Hematopoietic multipotent progenitor cell treated with erythropoietin and hydrocortisone succinate and interleukin-3 and kit ligand, for 17 days (in vitro differentiated cells): ENCODE measurements around the gene PARVA.

ENCODE experiments used
- DNase-seq: peaks from one replicate; pipeline ENCODE4 v3.0.0-alpha.2; 2015; ENCODE audit warnings: low spot score

PARVA gene

DNA sequence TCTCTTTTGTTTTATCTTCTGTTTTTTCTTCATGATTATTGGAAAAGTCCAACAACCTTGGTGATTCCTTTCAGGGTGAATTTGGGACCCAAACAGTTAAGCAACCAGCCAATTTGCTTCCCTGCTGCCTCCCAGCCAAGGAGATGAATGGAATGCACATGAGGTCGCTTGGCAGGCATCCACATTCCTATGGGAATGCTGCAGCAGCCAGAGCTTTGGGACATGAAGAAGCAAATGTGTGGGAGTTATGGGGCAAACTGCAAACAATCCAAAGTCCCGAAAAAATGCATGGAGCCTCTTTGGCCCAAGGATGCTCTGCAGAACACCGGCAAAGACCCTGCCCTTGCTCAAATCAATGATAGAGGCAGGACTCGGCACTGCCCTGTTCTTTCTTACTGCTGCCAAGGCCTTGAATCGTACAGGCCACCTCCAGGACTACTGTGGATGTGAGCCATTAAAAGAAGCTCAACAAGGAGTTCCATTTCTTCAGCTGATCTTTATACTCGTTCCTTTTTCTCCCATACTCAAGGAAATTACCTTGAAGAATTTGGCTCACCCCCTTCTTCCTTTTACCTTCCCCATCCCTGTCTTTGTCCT lies 179.5 kb downstream of the PARVA start:
- no peak for DNase-seq

GRCh38 chr11:12559011-12559410 lies 181.6 kb downstream of the PARVA start:
- no peak for DNase-seq

- DNase-seq, result no peak
These were observed 183.0 kb downstream of the PARVA start for GRCh38 chr11:12560362-12560761.

DNA sequence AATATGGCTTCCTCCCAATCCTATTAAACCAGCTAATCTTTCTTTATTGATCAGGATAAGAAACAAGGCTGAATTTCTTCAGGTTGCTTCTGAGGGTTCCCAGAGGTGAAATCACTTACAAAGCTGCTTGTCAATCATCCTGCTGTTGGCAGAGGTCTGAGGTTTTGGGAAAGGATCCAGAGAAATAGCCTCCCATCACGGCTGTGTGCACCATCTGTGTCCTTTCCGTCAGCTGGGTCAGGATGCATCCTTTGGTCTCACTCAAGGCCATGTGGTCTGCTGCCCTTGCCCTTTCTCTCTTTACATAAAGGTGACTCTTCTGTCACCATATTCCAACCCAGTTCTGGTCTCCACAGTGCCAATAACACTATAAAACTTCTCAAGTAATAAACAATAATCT lies 183.5 kb downstream of the PARVA start:
- no peak for DNase-seq

- DNase-seq, result no peak
These were observed 186.6 kb downstream of the PARVA start for GRCh38 chr11:12564012-12564411.

DNA sequence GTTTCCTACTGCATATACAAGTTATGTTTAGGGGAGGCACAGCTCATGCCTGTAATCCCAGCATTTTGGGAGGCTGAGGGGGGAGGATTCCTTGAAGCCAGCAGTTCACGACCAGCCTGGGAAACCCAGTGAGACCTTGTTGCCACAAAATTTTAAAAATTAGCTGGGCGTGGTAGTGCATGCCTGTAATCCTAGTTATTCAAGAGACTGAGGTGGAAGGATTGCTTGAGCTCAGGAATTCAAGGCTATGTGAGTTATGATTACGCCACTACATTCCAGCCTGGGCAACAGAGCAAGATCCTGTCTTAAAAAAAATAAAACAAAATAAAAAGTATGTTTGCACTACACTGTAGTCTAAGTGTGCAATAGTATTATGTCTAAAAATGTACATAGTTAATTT lies 188.0 kb downstream of the PARVA start:
- DNase-seq, result no peak

GRCh38 chr11:12567746-12568460 lies 190.5 kb downstream of the PARVA start:
- DNase-seq, result no peak

- DNase-seq, result no peak
These were observed 192.4 kb downstream of the PARVA start for GRCh38 chr11:12569499-12570425.

DNA sequence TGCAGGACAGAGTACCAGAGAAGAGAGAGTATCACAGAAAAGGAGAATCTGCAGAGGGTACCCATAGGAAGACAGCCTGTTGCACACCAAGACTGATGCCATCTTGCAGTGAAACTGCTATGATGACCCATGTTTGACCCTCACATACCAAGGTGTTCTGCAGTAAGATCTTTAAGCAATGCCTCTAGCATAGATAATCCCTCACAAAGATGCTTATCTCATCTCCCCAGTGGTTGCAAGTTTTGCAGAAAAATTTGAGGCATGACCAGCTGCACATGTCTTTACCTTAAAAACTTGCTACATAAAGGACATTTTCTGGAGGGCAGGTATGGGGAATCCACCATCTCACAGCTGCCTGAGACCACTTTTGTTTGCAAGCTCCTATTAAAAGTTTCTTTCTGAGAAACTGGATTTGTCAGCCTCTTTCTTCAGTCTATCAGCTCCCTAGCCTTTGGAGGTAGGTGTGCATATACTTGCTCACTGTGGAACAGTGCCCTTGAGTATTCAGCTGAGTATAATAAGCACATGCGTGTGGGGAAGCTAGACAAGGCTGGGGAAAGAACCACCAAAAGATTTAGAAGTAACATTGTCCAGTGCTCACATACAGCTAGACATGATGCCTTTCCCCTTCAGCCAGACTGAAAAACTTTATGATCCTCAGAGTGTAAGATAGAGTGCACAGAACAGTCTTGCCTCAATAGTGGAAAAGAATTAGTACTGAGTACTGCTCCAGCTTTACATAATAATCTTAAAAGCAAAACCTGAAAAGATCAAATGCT lies 196.5 kb downstream of the PARVA start:
- DNase-seq, result no peak

GRCh38 chr11:12577725-12578644 lies 200.6 kb downstream of the PARVA start:
- DNase-seq, result no peak

DNA sequence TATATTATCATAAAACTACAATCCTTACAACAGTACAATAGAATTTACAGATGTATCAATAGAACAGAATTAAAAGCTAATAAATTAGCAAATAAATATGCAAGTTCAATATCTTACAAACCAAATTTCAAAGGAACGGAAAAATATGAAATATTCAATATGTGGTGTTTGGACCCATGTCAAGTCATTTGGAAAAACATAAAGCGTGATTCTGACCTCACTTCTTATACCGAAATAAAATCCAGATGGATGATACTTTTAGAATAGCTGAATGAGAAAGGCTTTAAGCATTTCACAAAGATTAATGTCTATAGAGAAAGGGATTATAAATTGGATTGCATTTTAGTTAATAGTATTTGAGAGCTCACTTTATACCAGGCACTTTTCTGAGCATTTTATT lies 204.0 kb downstream of the PARVA start:
- no peak for DNase-seq

GRCh38 chr11:12581923-12582322 lies 204.6 kb downstream of the PARVA start:
- DNase-seq, result no peak
